Aorta (tissue), 5 donors: Measurements from ENCODE around the gene RGS3. TPM values are rescaled to one million over a fixed set of nuclear protein-coding genes. Genes with fewer than 3 reads are reported as not detected.

ENCODE experiments used
- ATAC-seq: fragments of 200-7000 bp; cut with Tn5 transposase; one replicate; pipeline ENCODE4 v1.9.1; 2022; ENCODE audit warnings: moderate library complexity; ENCODE audit not compliant: low FRiP score
- DNase-seq, 2 donors: peaks; one replicate each; pipeline ENCODE4 v3.0.0-alpha.2; 2020
- H3K27ac ChIP-seq, 2 donors: one replicate each; pipeline ENCODE4 v1.5.1; 2013; ENCODE audit warnings: low read length in 2 of 2, mild to moderate bottlenecking in 2 of 2, moderate library complexity in 2 of 2, control low read depth in 1 of 2, inconsistent platforms in 1 of 2, low read depth in 1 of 2
- H3K27me3 ChIP-seq, 2 donors: one replicate each; pipeline ENCODE4 v1.6.1; 2013; ENCODE audit warnings: control low read depth in 1 of 2, low read length in 1 of 2, mild to moderate bottlenecking in 1 of 2, moderate library complexity in 1 of 2; ENCODE audit not compliant: insufficient read depth in 2 of 2, control insufficient read depth in 1 of 2
- H3K36me3 ChIP-seq, 2 donors: one replicate each; pipeline ENCODE4 v1.6.1; 2013; ENCODE audit warnings: control low read depth in 1 of 2, low read length in 1 of 2, mild to moderate bottlenecking in 1 of 2; ENCODE audit not compliant: insufficient read depth in 2 of 2, control insufficient read depth in 1 of 2
- H3K4me1 ChIP-seq, 2 donors: one replicate each; pipeline ENCODE4 v1.6.1; 2013; ENCODE audit warnings: low read length in 2 of 2, control low read depth in 1 of 2, mild to moderate bottlenecking in 1 of 2, moderate library complexity in 1 of 2; ENCODE audit not compliant: insufficient read depth in 2 of 2, control insufficient read depth in 1 of 2
- H3K4me3 ChIP-seq, 2 donors: one replicate each; pipeline ENCODE4 v1.5.1; 2013; ENCODE audit warnings: low read length in 2 of 2, control low read depth in 1 of 2, mild to moderate bottlenecking in 1 of 2
- H3K9me3 ChIP-seq: one replicate; pipeline ENCODE4 v1.6.1; 2013; ENCODE audit warnings: mild to moderate bottlenecking, low read length; ENCODE audit not compliant: control insufficient read depth
- WGBS, 2 donors: extraction: QIAGEN DNeasy Blood & Tissue Kit; methylation state at CpG; one replicate each; pipeline ENCODE4 v1.1.7; 2013; 5-methylcytosine and 5-hydroxymethylcytosine counted together
- intact Hi-C, 2 donors: fragments of 100-400 bp; cut with DNase I; formaldehyde crosslinking; loops; one replicate each; pipeline versions ENCODE4 v1.14.2 to v1.15.0; 2022
- polyA plus RNA-seq, 2 donors: library from polyadenylated mRNA; stranded (reverse); fragments of 200-250 nt; gene quantifications; one replicate each; pipeline ENCODE4 v1.2.3, GENCODE V29; 2013
- total RNA-seq, 2 donors: library from RNA; stranded (reverse); fragmentation: NEBNext Ultra II Directional; extraction: Animal tissue kit (Norgen Biotek cat#: 25700); gene quantifications; one replicate each; pipeline ENCODE4 v1.2.1, GENCODE V29; 2021
- donor health status: healthy with polysubstance abuse.
- donor health status: Bipolar disorder and iron deficiency.
- donor health status: DM: no; HTN: no; CAD: no.
- donor health status: DM: no; HTN: no; CAD: no.
- donor health status: DM: yes; HTN: yes; CAD: no.

The RGS3 gene
- total and polyA plus RNA-seq, 4 donors: 74.3 to 161 (median 149) TPM

DNA sequence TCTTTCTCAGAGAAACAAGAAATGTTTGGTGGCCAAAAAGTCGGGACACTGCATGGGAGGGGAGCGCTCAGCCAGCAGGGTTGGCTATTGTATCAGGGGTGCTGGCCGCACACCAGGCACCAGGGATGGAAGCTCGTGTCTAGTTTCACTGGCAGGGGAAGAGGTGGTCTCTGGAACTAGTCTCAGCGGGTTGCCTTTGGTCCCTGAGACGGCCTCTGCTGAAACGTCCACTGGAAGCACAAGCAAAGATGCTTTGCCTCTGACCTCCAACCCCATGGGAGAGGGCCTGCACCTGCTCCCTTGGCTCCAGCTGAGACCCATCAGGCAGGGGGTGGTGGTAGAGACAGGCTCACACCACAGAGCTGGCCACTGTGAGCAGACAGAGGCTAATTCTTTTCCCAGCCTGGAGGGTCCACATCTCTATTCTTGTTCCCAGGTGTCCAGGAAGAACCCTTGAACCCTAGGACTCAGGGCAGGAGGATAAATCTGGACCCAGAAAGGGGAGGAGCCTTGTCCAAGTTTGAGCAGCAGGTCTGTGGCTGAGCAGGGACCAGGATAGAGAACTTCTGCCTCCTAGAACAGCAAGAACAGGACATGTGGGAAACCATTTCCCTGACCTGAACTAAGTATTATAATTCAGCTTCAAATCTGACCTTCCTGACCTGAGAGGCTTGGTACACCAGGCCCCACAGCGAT, 102.6 kb downstream of the RGS3 start:
- ATAC-seq (peak; percentile 0), DNase-seq (peak in 1 of 2 donors; percentile 55)
- 0 to 8% methylated on average over 8 of the region's 8 CpGs for whole genome bisulfite sequencing, 2 donors
- peak overlapping the region; percentile 83 to 89 for H3K27ac ChIP-seq
- H3K27me3 ChIP-seq: no peaks in the 10 kb centered on the region
- intact Hi-C loops: loop anchor here in 1 of 2 donors (5.0 kb wide), 2 partner anchors 44 to 109 kb away; no protein-coding TSS in a partner anchor
- H3K36me3 ChIP-seq: no peaks in the 10 kb centered on the region
- H3K4me3 ChIP-seq: peak overlapping the region; percentile 31 to 66
- H3K4me1 ChIP-seq: peaks cover 3 to 6% of the 10 kb centered on the region in 2 donors
- H3K9me3 ChIP-seq: no peaks in the 10 kb centered on the region

- Histone ChIP-seq H3K27ac (peak overlapping the region; percentile 83 to 89), H3K9me3 (no peaks in the 10 kb centered on the region), H3K4me3 (no peak overlapping the region), H3K27me3 (no peaks in the 10 kb centered on the region), H3K36me3 (no peaks in the 10 kb centered on the region), H3K4me1 (peaks cover 3 to 6% of the 10 kb centered on the region in 2 donors)
- DNase-seq: peak; percentile 72 to 89
- ATAC-seq: peak; percentile 76
- intact Hi-C loops: loop anchor here in 1 of 2 donors (5.0 kb wide), 2 partner anchors 44 to 109 kb away; no protein-coding TSS in a partner anchor
- 11 to 16% methylated on average over 3 of the region's 3 CpGs for WGBS, 2 donors
Observed at GRCh38 chr9:113566712-113567071, 103.2 kb downstream of the RGS3 start.

DNA sequence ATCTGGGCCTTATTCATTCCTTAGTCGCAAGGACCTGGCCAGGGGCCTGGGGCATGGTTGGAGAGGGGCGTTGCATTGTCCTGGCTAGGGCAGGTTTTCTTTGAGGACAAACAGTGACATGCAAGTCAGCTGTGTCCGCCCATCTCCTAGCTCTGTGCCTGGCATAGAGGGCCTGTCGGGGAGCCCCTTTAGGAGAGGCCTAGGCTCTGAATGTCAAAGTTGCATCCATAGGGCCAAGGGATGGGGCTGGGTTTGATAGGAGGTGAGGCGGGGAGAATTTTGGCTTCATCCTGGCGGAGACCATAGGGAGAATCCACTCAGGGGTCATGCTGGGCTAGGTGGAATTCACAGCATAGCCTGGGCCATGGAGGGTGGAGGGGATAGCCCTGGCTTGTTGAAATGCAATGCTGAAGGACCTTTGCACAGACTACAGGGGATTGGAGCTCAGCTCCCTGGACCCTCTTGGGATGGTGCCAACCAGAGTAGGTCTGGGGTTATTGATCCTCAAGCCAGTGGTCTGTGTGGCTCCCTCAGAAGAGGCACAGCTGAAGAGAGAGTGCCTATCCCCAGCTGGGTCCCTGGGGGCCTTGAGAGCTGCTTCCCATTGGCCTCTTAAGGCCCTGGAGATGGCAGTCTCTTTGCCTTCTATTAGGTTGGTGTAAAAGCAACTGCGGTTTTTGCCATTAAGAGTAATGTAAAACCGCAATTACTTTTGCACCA, 104.0 kb downstream of the RGS3 start:
- intact Hi-C loops: loop anchor here in 1 of 2 donors (5.0 kb wide), 2 partner anchors 45 to 110 kb away; no protein-coding TSS in a partner anchor
- Histone ChIP-seq H3K4me1 (peaks cover 3 to 6% of the 10 kb centered on the region in 2 donors), H3K36me3 (no peaks in the 10 kb centered on the region), H3K27ac (peak overlapping the region; percentile 3 to 17), H3K27me3 (no peaks in the 10 kb centered on the region), H3K9me3 (no peaks in the 10 kb centered on the region), H3K4me3 (no peak overlapping the region)
- WGBS, 2 donors: 81 to 90% methylated on average over 8 of the region's 8 CpGs
- ATAC-seq (no peak), DNase-seq (peak in 1 of 2 donors; percentile 33)

DNA sequence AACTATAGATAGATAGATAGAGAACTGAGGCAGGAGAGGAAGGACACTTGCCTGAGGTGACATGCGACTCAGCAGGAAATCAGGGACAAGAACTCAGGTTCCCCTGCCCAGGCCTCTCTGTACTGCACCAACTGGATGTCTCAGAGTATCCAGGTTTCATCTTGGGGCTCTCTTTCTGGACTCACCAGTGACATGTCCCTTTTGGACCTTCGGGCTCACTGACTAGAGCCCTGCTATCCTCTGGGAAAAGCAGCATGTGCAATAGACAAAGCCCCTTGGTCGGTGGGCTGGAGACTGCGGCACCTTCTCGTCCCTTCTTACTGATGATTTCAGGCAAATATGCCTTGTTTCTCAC, 104.5 kb downstream of the RGS3 start:
- 82 to 84% methylated on average over 5 of the region's 5 CpGs for WGBS, 2 donors
- DNase-seq (no peak), ATAC-seq (no peak)
- Histone ChIP-seq H3K36me3 (no peaks in the 10 kb centered on the region), H3K4me3 (no peak overlapping the region), H3K27ac (peak overlapping the region in 1 of 2 donors; percentile 17), H3K27me3 (no peaks in the 10 kb centered on the region), H3K4me1 (peaks cover 3 to 10% of the 10 kb centered on the region in 2 donors), H3K9me3 (no peaks in the 10 kb centered on the region)
- intact Hi-C loops: loop anchor here in 1 of 2 donors (5.0 kb wide), 2 partner anchors 46 to 111 kb away; no protein-coding TSS in a partner anchor

GRCh38 chr9:113568571-113569321, 105.2 kb downstream of the RGS3 start:
- intact Hi-C loops: loop anchor here in 1 of 2 donors (5.0 kb wide), 2 partner anchors 46 to 111 kb away; no protein-coding TSS in a partner anchor
- H3K4me3 ChIP-seq: no peak overlapping the region
- DNase-seq (peak in 1 of 2 donors; percentile 62), ATAC-seq (no peak)
- peaks cover 5 to 10% of the 10 kb centered on the region in 2 donors for H3K4me1 ChIP-seq
- H3K9me3 ChIP-seq: no peaks in the 10 kb centered on the region
- H3K27me3 ChIP-seq: no peaks in the 10 kb centered on the region
- 17 to 26% methylated on average over 11 of the region's 11 CpGs for WGBS, 2 donors
- H3K27ac ChIP-seq: peak overlapping the region in 1 of 2 donors; percentile 32
- no peaks in the 10 kb centered on the region for H3K36me3 ChIP-seq

DNA sequence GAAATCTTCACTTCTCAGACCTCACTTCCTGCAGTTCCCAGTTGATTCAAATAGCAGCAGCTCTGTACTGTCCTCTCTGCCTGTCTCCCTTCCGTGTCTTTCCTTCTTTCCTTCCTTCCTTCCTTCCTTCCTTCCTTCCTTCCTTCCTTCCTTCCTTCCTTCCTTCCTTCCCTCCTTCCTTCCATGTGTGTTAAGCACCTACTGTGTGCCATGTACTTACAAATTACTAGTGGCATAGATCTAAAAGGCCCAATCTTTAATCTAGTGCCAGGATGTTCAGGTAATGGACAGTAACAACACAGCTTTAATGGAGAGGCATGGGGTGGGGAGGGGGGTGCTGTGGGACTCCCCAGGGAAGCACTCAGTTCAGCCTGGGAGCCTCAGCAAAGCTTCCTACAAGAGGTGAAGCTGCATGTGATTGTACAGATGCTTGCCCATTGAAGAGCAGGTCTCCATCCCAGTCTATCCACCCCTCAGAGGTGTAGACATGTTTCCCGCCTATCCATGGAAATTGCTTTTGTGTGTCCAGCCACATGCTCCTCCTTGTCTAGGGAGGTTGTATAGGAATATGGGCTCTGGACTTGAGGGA, 106.0 kb downstream of the RGS3 start:
- Histone ChIP-seq H3K4me1 (peaks cover 3 to 10% of the 10 kb centered on the region in 2 donors), H3K4me3 (no peak overlapping the region), H3K27ac (no peak overlapping the region), H3K36me3 (no peaks in the 10 kb centered on the region), H3K27me3 (no peaks in the 10 kb centered on the region), H3K9me3 (no peaks in the 10 kb centered on the region)
- DNase-seq: no peak
- intact Hi-C loops: loop anchor here in 1 of 2 donors (5.0 kb wide), 2 partner anchors 47 to 112 kb away; no protein-coding TSS in a partner anchor
- 73 to 78% methylated on average over 2 of the region's 2 CpGs for WGBS, 2 donors
- ATAC-seq: no peak

- no peaks in the 10 kb centered on the region for H3K27me3 ChIP-seq
- H3K9me3 ChIP-seq: no peaks in the 10 kb centered on the region
- DNase-seq: peak in 1 of 2 donors; percentile 66
- no peak for ATAC-seq
- H3K27ac ChIP-seq: no peak overlapping the region
- peaks cover 3 to 10% of the 10 kb centered on the region in 2 donors for H3K4me1 ChIP-seq
- no peak overlapping the region for H3K4me3 ChIP-seq
- H3K36me3 ChIP-seq: no peaks in the 10 kb centered on the region
- 91 to 92% methylated on average over 9 of the region's 9 CpGs for WGBS, 2 donors
- intact Hi-C loops: no loop called here
Observed at GRCh38 chr9:113570106-113570505, 106.6 kb downstream of the RGS3 start.
